OCI-LY7 (cell line): ENCODE data around the gene DNAJC11.

Experiments used
- EZH2phosphoT487 ChIP-seq: fragments of 200-600 bp; sonication (generic); IDR thresholded peaks from 2 replicates; pipeline ENCODE4 v1.6.1; 2018; ENCODE audit warnings: low read depth, borderline replicate concordance, mild to moderate bottlenecking, mixed run types, antibody characterized with exemption, low read length, moderate library complexity, mixed read lengths
- TF ChIP-seq, protein P1 (sequence below): fragments of 200-600 bp; sonication (generic); conservative IDR thresholded peaks from 2 replicates; pipeline ENCODE4 v1.5.1; 2014; ENCODE audit warnings: mild to moderate bottlenecking, antibody characterized with exemption, low read length, moderate library complexity, mixed read lengths

DNA sequence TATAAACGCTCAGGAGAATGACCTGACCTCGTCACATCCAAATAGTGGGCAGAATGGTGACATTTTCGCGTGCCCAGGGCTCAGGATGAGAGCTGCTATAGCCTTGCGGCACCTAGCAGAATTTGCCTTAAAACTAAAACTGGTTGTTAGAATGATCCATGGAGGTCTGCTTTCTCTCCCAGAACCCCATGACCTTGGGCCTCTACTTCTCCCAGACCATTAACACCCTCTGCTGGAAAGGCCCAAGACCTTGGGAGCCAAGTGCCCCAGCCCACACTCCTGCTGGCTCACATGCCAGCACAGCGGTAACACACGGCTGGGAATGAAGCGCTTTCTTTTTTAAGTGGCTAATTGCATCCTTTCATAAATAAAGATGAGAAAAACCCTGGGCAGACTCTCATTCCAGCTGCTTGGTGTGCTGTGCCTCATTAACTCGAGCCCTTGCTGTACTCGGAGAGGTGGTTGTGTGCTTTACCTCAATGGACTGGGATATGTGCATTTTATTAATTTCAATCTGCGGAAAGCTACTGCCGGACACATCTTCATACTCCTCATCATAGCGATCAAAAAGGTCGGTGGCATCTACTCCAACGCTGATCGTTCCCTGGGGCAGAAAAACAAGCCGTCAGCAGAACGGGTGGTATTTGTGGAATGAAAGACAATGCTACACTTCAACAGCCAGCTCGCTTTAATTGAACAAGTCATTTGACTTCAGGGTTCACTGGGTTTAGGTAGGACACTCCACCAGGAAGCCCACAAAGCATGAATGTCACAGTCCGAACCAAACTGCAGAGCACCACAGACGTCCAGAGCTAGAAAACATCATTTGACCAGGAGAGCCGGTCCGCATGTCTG is 48.0 kb downstream of the DNAJC11 start:
- TF ChIP-seq, protein P1, sequence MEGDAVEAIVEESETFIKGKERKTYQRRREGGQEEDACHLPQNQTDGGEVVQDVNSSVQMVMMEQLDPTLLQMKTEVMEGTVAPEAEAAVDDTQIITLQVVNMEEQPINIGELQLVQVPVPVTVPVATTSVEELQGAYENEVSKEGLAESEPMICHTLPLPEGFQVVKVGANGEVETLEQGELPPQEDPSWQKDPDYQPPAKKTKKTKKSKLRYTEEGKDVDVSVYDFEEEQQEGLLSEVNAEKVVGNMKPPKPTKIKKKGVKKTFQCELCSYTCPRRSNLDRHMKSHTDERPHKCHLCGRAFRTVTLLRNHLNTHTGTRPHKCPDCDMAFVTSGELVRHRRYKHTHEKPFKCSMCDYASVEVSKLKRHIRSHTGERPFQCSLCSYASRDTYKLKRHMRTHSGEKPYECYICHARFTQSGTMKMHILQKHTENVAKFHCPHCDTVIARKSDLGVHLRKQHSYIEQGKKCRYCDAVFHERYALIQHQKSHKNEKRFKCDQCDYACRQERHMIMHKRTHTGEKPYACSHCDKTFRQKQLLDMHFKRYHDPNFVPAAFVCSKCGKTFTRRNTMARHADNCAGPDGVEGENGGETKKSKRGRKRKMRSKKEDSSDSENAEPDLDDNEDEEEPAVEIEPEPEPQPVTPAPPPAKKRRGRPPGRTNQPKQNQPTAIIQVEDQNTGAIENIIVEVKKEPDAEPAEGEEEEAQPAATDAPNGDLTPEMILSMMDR: no peak
- no peak for TF ChIP-seq EZH2phosphoT487
